NCI-H345 treated with DMSO at 0.1 percent for 48 hours (cell line): ENCODE measurements around the gene ELMO2.

Experiments used
- DNase-seq: peaks from one replicate; lab custom pipeline; 2025; ENCODE audit not compliant: unreplicated experiment; lab: John Stamatoyannopoulos, UW

ELMO2 gene

GRCh38 chr20:46368902-46369268 is 37.5 kb downstream of the ELMO2 start:
- DNase-seq: no peak

- DNase-seq: no peak
Measured at GRCh38 chr20:46367967-46368901, 38.2 kb downstream of the ELMO2 start.

- no peak for DNase-seq
Measured at GRCh38 chr20:46367234-46367633, 39.2 kb downstream of the ELMO2 start.

GRCh38 chr20:46366826-46367225 is 39.6 kb downstream of the ELMO2 start:
- no peak for DNase-seq

GRCh38 chr20:46365487-46366220 is 40.8 kb downstream of the ELMO2 start:
- no peak for DNase-seq

GRCh38 chr20:46364670-46365486 is 41.5 kb downstream of the ELMO2 start:
- no peak for DNase-seq

GRCh38 chr20:46363874-46364669 is 42.3 kb downstream of the ELMO2 start:
- DNase-seq: peak; percentile 71

GRCh38 chr20:46362921-46363867 is 43.2 kb downstream of the ELMO2 start:
- no peak for DNase-seq

- no peak for DNase-seq
Measured at GRCh38 chr20:46361811-46362210, 44.6 kb downstream of the ELMO2 start.

- no peak for DNase-seq
Measured at GRCh38 chr20:46361381-46361780, 45.0 kb downstream of the ELMO2 start.

GRCh38 chr20:46359233-46359751 is 47.1 kb downstream of the ELMO2 start:
- no peak for DNase-seq

- no peak for DNase-seq
Measured at GRCh38 chr20:46358346-46359058, 47.9 kb downstream of the ELMO2 start.

- DNase-seq: no peak
Measured at GRCh38 chr20:46357030-46357514, 49.3 kb downstream of the ELMO2 start.

- no peak for DNase-seq
Measured at GRCh38 chr20:46356195-46357029, 50.0 kb downstream of the ELMO2 start.

- no peak for DNase-seq
Measured at GRCh38 chr20:46355778-46356177, 50.6 kb downstream of the ELMO2 start.

GRCh38 chr20:46354920-46355654 is 51.3 kb downstream of the ELMO2 start:
- DNase-seq: no peak

GRCh38 chr20:46354207-46354555 is 52.2 kb downstream of the ELMO2 start:
- DNase-seq: no peak
